Spinal cord (tissue), 10 donors: ENCODE results near the gene SNRPF. TPM values are rescaled to one million over a fixed set of nuclear protein-coding genes. Genes with fewer than 3 reads are reported as not detected.

ENCODE experiments used
- DNase-seq, 6 donors: peaks; one replicate each; pipeline versions ENCODE4 v3.0.0 to v3.0.0-alpha.2; 2013 to 2015; ENCODE audit warnings: low spot score in 6 of 6, low read depth in 4 of 6
- H3K27ac ChIP-seq: one replicate; pipeline ENCODE4 v1.5.1; 2013; ENCODE audit warnings: low read depth, low read length, control low read depth
- H3K27me3 ChIP-seq: one replicate; pipeline ENCODE4 v1.6.1; 2013; ENCODE audit warnings: low read length; ENCODE audit not compliant: control insufficient read depth, insufficient read depth
- H3K36me3 ChIP-seq: one replicate; pipeline ENCODE4 v1.6.1; 2013; ENCODE audit warnings: low read length; ENCODE audit not compliant: control insufficient read depth, insufficient read depth
- H3K4me1 ChIP-seq: one replicate; pipeline ENCODE4 v1.6.1; 2013; ENCODE audit warnings: low read length; ENCODE audit not compliant: control insufficient read depth, insufficient read depth
- H3K4me3 ChIP-seq: one replicate; pipeline ENCODE4 v1.5.1; 2013; ENCODE audit warnings: low read depth, low read length, control low read depth
- H3K9me3 ChIP-seq: one replicate; pipeline ENCODE4 v1.6.1; 2013; ENCODE audit warnings: low read length; ENCODE audit not compliant: control insufficient read depth, insufficient read depth
- WGBS: methylation state at CpG from one replicate; pipeline ENCODE4 v1.1.5; 2013; ENCODE audit warnings: missing lambda C conversion rate; ENCODE audit not compliant: insufficient coverage; 5-methylcytosine and 5-hydroxymethylcytosine counted together
- polyA plus RNA-seq, 2 donors: library from polyadenylated mRNA; unstranded; fragments of 120-200 nt; gene quantifications; one replicate each; pipeline ENCODE4 v1.2.1, GENCODE V29; 2013; ENCODE audit not compliant: insufficient read length in 2 of 2
- total RNA-seq, 2 donors: library from RNA; depleted of rRNA in 1 of 2; stranded (reverse); fragments of 120-200 nt in 1 of 2; fragments of >200 nt in 1 of 2; gene quantifications; one replicate each; pipeline versions ENCODE4 v1.2.3 to v1.2.4, GENCODE V29; 2013 to 2014
- donor health status: healthy.

Gene SNRPF
- total and polyA plus RNA-seq, 4 donors: 16.3 to 63.7 (median 36.8) TPM

GRCh38 chr12:95857156-95857555 is 1.6 kb upstream of the SNRPF start:
- Histone ChIP-seq H3K9me3 (peaks cover 2% of the 10 kb centered on the region), H3K27ac (no peak overlapping the region), H3K4me1 (peaks cover 13% of the 10 kb centered on the region), H3K27me3 (no peaks in the 10 kb centered on the region), H3K36me3 (no peaks in the 10 kb centered on the region), H3K4me3 (no peak overlapping the region)
- WGBS: 70% methylated on average over 6 of the region's 7 CpGs
- no peak for DNase-seq

GRCh38 chr12:95857799-95858198 is 953 bp upstream of the SNRPF start:
- no peaks in the 10 kb centered on the region for H3K27me3 ChIP-seq
- peaks cover 5% of the 10 kb centered on the region for H3K36me3 ChIP-seq
- DNase-seq: peak in 1 of 6 donors; percentile 11
- peaks cover 2% of the 10 kb centered on the region for H3K9me3 ChIP-seq
- H3K4me1 ChIP-seq: peaks cover 13% of the 10 kb centered on the region
- WGBS: 19% methylated on average over 18 of the region's 18 CpGs
- peak overlapping the region; percentile 94 for H3K4me3 ChIP-seq
- no peak overlapping the region for H3K27ac ChIP-seq

GRCh38 chr12:95859344-95859816 is 628 bp downstream of the SNRPF start:
- H3K27me3 ChIP-seq: no peaks in the 10 kb centered on the region
- 0% methylated on average over 11 of the region's 13 CpGs for WGBS
- peaks cover 2% of the 10 kb centered on the region for H3K9me3 ChIP-seq
- peak overlapping the region; percentile 89 for H3K27ac ChIP-seq
- peak overlapping the region; percentile 94 for H3K4me3 ChIP-seq
- DNase-seq: peak in 1 of 6 donors; percentile 59
- H3K36me3 ChIP-seq: peaks cover 8% of the 10 kb centered on the region
- peaks cover 13% of the 10 kb centered on the region for H3K4me1 ChIP-seq

- WGBS: 38% methylated on average over 5 of the region's 10 CpGs
- DNase-seq: no peak
- Histone ChIP-seq H3K4me1 (peaks cover 13% of the 10 kb centered on the region), H3K4me3 (peak overlapping the region; percentile 94), H3K27ac (no peak overlapping the region), H3K9me3 (peaks cover 2% of the 10 kb centered on the region), H3K36me3 (peaks cover 8% of the 10 kb centered on the region), H3K27me3 (no peaks in the 10 kb centered on the region)
Measured at GRCh38 chr12:95859947-95860850, 1.4 kb downstream of the SNRPF start.

- Histone ChIP-seq H3K27me3 (no peaks in the 10 kb centered on the region), H3K27ac (no peak overlapping the region), H3K9me3 (peaks cover 2% of the 10 kb centered on the region), H3K36me3 (peaks cover 8% of the 10 kb centered on the region), H3K4me3 (no peak overlapping the region), H3K4me1 (peaks cover 13% of the 10 kb centered on the region)
- WGBS: no CpG with 5 or more reads among the region's 3 CpGs
- DNase-seq: no peak
Measured at GRCh38 chr12:95862038-95862437, 3.3 kb downstream of the SNRPF start.

GRCh38 chr12:95863337-95863736 is 4.6 kb downstream of the SNRPF start:
- Histone ChIP-seq H3K9me3 (peaks cover 2% of the 10 kb centered on the region), H3K27ac (no peak overlapping the region), H3K4me1 (peaks cover 6% of the 10 kb centered on the region), H3K4me3 (no peak overlapping the region), H3K27me3 (no peaks in the 10 kb centered on the region), H3K36me3 (peaks cover 8% of the 10 kb centered on the region)
- DNase-seq: no peak

- Histone ChIP-seq H3K9me3 (no peaks in the 10 kb centered on the region), H3K27me3 (no peaks in the 10 kb centered on the region), H3K36me3 (no peaks in the 10 kb centered on the region), H3K27ac (no peak overlapping the region), H3K4me1 (no peaks in the 10 kb centered on the region), H3K4me3 (no peak overlapping the region)
- DNase-seq: no peak
- 89% methylated on average over 4 of the region's 4 CpGs for WGBS
Measured at GRCh38 chr12:95870897-95871296, 12.1 kb downstream of the SNRPF start.

GRCh38 chr12:95874452-95874851 is 15.7 kb downstream of the SNRPF start:
- no peaks in the 10 kb centered on the region for H3K9me3 ChIP-seq
- DNase-seq: no peak
- WGBS: 80% methylated on average over 4 of the region's 4 CpGs

GRCh38 chr12:95877622-95878021 is 18.9 kb downstream of the SNRPF start:
- no peak overlapping the region for H3K4me3 ChIP-seq
- no peaks in the 10 kb centered on the region for H3K36me3 ChIP-seq
- H3K4me1 ChIP-seq: no peaks in the 10 kb centered on the region
- H3K27me3 ChIP-seq: no peaks in the 10 kb centered on the region
- H3K27ac ChIP-seq: no peak overlapping the region
- no CpG with 5 or more reads among the region's 2 CpGs for WGBS
- no peak for DNase-seq
- no peaks in the 10 kb centered on the region for H3K9me3 ChIP-seq

More at GRCh38 chr12:95874452-95874851, 15.7 kb downstream of the SNRPF start:
- H3K27me3 ChIP-seq: no peaks in the 10 kb centered on the region
- H3K4me3 ChIP-seq: no peak overlapping the region
- no peak overlapping the region for H3K27ac ChIP-seq
- no peaks in the 10 kb centered on the region for H3K4me1 ChIP-seq
- no peaks in the 10 kb centered on the region for H3K36me3 ChIP-seq

GRCh38 chr12:95880895-95881294 is 22.1 kb downstream of the SNRPF start:
- no peaks in the 10 kb centered on the region for H3K9me3 ChIP-seq
- no peak for DNase-seq
- H3K27me3 ChIP-seq: no peaks in the 10 kb centered on the region
- H3K27ac ChIP-seq: no peak overlapping the region
- no peak overlapping the region for H3K4me3 ChIP-seq
- no CpG with 5 or more reads among the region's 1 CpG for WGBS
- H3K36me3 ChIP-seq: no peaks in the 10 kb centered on the region
- no peaks in the 10 kb centered on the region for H3K4me1 ChIP-seq
